Mucosa of stomach (tissue), 1 donor: ENCODE results near the gene MRPS23.

Source experiments
- H3K27me3 ChIP-seq: one replicate; pipeline ENCODE4 v1.7.0; 2013; ENCODE audit warnings: mild to moderate bottlenecking, low read length; ENCODE audit not compliant: control insufficient read depth, insufficient read depth
- H3K36me3 ChIP-seq: one replicate; pipeline ENCODE4 v1.7.0; 2013; ENCODE audit warnings: low read length; ENCODE audit not compliant: control insufficient read depth, insufficient read depth
- H3K4me1 ChIP-seq: one replicate; pipeline ENCODE4 v1.7.0; 2013; ENCODE audit warnings: mild to moderate bottlenecking, low read length; ENCODE audit not compliant: control insufficient read depth, insufficient read depth
- H3K4me3 ChIP-seq: one replicate; pipeline ENCODE4 v1.7.0; 2013; ENCODE audit warnings: low read length
- H3K9ac ChIP-seq: one replicate; pipeline ENCODE4 v1.7.0; 2013; ENCODE audit warnings: mild to moderate bottlenecking, low read length, moderate library complexity
- H3K9me3 ChIP-seq: one replicate; pipeline ENCODE4 v1.7.0; 2013; ENCODE audit warnings: mild to moderate bottlenecking, low read length, moderate library complexity; ENCODE audit not compliant: control insufficient read depth
- donor health status: Pancreatic carcinoma.

The MRPS23 gene

DNA sequence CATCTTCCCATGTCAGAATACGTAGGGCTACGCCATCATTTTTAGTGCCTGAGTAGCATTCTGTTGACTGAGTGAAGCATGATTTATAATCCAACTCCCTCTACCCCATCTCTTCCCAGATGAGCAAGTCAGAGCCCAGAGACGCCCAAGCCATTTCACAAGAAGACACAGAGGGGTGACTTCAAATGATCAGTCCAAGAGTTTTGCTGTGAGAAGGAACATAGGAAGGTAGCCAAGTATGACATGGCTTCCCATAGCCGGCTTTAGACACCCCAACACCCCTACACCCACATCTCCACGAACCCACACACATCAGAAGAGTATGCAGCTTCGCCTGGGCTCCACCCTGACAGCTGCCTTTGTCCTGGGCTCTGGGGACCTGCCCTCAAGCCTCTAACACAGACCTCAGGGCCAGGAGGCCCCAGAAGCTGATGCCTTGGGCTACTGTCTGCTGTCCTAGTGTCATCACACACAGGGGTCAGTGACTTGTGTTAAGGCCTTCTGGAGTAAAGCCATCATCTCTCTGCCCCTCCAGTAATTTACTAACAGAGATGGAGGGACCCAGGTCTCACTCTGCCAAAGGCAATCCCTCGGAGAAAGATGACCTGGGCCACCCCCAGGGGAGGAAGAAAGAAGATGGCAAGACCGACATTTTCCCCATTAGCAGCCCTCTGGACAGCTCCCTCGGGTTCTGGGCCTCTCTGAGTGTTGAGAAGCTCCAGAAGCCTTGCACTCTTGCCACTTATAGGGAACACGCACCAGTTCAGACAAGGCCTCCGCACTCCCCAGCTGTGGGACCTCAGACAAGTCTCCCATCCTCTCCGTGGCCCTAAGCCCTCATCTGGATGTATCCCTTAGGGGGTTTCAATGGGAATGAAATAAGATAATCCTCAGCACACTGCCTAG is 38.7 kb upstream of the MRPS23 start:
- H3K4me1 ChIP-seq, result peaks cover 28% of the 10 kb centered on the region
- no peaks in the 10 kb centered on the region for H3K27me3 ChIP-seq
- H3K36me3 ChIP-seq, result no peaks in the 10 kb centered on the region
- H3K9me3 ChIP-seq, result no peaks in the 10 kb centered on the region
- no peak overlapping the region for H3K4me3 ChIP-seq
- no peak overlapping the region for H3K9ac ChIP-seq

DNA sequence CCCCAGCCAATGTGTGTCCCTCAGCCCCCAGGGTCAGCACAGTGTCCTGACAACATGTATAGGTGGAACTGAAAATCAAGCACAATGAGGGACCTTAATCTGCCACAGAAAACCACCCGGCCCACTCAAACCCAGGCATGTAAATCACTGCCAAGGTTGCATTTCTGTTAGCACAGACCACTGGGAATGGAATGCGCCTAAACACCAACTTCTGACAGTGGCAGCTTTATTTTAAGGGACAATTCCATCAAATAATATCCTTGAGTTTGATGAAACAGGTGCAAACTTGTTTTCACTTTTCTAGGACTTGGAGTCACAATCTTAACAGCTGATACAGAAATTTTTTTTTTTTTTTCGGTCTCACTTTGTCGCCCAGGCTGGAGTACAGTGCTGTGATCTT is 37.3 kb upstream of the MRPS23 start:
- Histone ChIP-seq H3K36me3 (no peaks in the 10 kb centered on the region), H3K9ac (no peak overlapping the region), H3K4me3 (no peak overlapping the region), H3K27me3 (no peaks in the 10 kb centered on the region), H3K4me1 (peaks cover 13% of the 10 kb centered on the region), H3K9me3 (no peaks in the 10 kb centered on the region)

DNA sequence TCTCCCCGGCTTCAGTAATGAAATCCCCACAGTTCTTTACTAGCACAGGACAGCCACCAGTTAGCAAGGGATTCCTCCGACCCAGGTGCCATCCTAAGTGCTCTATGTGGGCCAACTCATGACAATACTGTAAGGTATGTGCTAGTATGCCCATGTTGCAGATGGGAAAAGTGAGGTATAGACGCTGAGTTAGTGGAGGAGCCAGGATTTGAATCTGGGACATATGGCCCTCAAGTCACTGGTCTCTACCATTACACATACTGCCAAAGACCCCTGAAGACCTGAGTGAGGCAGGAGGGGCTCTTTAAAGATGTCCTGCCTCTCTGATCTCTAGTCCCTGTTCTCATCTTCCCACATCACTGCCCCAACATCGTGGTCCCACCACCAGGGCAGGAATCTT is 36.2 kb upstream of the MRPS23 start:
- Histone ChIP-seq H3K36me3 (no peaks in the 10 kb centered on the region), H3K4me3 (no peak overlapping the region), H3K4me1 (peaks cover 22% of the 10 kb centered on the region), H3K27me3 (no peaks in the 10 kb centered on the region), H3K9ac (no peak overlapping the region), H3K9me3 (no peaks in the 10 kb centered on the region)

DNA sequence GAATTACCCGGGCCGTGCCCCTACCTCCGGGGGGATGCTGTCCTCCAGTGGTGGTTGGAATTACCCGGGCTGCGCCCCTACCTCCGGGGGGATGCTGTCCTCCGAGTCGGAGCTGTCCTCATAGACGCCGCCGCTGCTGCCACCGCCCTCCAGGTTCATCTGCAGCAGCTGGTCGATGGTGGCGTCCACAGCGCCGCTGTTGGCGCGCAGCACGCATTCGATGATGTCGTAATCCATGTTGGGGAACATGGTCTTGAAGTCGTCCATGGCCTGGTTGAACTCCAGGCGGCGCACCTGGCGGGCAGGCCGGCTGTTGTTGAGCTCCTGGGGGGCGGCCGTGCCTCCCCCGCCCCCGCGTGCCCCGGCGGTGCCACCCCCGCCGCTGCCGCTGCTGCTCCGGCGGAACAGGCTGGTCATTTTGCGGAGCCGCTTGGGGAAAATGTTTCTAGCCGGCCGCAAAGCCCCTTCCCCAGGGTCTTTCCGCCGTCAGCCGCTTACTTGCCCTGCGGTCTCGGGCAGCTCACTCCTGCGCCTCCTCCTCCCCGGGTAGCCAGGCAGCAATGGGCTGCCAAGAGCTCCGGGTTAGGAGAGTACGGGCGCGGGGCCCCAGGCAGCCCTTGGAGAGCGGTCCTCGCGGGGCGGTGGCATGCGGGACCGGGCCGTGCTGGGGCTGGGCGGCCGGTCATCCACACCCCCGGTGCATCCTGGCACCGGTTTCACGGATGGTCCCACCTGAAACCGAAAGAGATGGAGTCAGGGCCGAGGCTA is 35.5 kb upstream of the MRPS23 start:
- no peaks in the 10 kb centered on the region for H3K9me3 ChIP-seq
- H3K4me3 ChIP-seq, result no peak overlapping the region
- no peaks in the 10 kb centered on the region for H3K27me3 ChIP-seq
- no peaks in the 10 kb centered on the region for H3K36me3 ChIP-seq
- H3K4me1 ChIP-seq, result peaks cover 17% of the 10 kb centered on the region
- H3K9ac ChIP-seq, result no peak overlapping the region

DNA sequence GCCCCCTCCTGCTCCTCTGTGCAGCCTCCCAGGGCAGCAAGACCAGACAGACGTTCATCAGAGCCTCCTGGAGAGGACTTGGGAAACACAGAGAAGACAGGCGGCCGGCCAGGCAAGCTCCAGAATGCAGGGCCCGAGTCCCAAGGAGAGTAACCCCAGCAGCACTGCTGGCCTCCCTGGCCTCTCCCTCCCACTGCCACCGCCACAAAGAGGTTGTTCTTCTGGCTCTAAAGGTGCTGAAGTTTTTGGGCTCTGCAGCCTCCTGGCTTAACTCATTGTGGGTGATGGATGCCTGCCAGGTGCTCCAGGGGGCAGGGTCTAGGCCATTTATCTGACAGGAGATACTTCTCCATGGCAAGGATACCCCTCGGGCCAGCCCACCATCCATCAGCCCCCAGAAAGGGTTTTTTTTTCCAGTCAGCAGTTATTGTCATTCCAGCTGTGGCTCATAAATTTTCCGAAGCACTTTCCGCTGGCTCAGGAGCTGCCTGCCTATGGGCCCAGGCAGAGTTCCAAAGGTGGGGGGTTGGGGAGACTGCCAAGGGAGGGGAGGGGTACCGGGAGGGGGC is 32.0 kb upstream of the MRPS23 start:
- Histone ChIP-seq H3K36me3 (no peaks in the 10 kb centered on the region), H3K9ac (no peak overlapping the region), H3K4me3 (no peak overlapping the region), H3K4me1 (peaks cover 25% of the 10 kb centered on the region), H3K9me3 (no peaks in the 10 kb centered on the region), H3K27me3 (no peaks in the 10 kb centered on the region)

DNA sequence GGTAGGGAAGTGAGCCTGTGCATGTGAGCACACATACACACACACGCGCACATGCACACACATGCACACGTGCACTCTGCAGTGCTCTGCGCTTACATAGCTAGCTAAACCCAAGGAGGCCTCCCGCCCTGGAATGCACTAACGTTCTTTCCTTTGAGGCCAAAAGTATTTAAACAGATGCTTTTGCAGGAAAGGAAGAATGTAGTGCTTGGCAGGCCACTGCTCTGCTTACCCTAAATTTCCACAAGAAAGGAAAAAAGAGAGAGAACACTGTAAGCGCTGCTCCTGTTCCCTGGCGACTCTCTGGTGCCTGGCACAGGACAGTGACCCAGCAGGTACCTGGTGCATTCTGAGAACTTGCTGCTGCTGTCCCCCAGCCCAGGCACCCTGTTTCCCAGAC is 31.3 kb upstream of the MRPS23 start:
- Histone ChIP-seq H3K9me3 (no peaks in the 10 kb centered on the region), H3K4me1 (peaks cover 25% of the 10 kb centered on the region), H3K27me3 (no peaks in the 10 kb centered on the region), H3K4me3 (no peak overlapping the region), H3K36me3 (no peaks in the 10 kb centered on the region), H3K9ac (no peak overlapping the region)

DNA sequence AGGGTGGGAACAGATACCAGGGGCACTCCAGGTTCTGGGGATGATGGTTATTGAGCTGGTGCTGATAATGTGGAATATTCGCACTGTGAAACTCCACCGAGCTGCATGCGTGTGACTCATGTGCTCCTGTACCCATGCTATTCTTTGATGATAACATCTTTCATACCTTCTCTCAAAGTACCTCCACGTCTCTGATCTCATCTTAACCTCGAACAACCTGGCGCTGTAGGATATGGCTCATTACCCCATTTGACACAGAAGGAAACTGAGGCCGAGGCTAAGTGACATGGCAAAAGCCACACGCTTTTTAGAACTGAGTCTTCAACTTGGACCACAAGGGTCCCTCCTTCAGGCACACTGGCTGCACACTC is 30.2 kb upstream of the MRPS23 start:
- no peak overlapping the region for H3K9ac ChIP-seq
- H3K36me3 ChIP-seq, result no peaks in the 10 kb centered on the region
- H3K4me3 ChIP-seq, result no peak overlapping the region
- H3K4me1 ChIP-seq, result peaks cover 34% of the 10 kb centered on the region
- H3K27me3 ChIP-seq, result no peaks in the 10 kb centered on the region
- no peaks in the 10 kb centered on the region for H3K9me3 ChIP-seq

DNA sequence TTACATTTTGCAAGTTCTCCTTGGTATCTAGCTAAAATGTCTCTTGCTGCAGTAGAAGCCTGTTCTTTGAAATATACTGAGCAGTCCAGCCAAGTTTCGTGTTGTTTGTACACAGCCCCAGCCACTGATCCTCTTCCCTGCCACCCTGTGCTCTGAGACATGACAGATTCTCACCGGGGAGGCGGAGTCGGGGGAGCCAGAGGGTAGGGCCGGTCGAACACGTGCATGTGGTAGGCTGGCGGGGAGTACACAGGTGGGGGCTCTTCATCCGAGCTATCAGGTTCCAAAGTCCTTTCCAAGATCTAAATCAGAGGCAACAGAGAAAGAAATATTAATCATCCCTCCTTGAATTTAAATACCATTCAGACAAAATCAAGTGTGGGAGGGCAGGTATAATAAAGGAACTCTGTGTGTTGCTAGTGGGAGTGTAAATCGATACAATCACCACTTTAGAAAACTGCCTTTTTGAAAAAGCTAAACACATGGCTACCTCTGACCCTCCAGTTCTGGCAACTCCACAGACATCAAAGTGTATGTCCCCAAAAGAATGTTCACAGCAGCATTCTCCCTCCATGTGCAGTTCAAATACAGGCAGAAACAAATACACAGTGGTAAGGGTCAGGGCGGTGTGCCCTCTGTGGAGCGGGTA is 29.7 kb upstream of the MRPS23 start:
- Histone ChIP-seq H3K9me3 (no peaks in the 10 kb centered on the region), H3K4me1 (peaks cover 38% of the 10 kb centered on the region), H3K4me3 (no peak overlapping the region), H3K36me3 (no peaks in the 10 kb centered on the region), H3K9ac (no peak overlapping the region), H3K27me3 (no peaks in the 10 kb centered on the region)

DNA sequence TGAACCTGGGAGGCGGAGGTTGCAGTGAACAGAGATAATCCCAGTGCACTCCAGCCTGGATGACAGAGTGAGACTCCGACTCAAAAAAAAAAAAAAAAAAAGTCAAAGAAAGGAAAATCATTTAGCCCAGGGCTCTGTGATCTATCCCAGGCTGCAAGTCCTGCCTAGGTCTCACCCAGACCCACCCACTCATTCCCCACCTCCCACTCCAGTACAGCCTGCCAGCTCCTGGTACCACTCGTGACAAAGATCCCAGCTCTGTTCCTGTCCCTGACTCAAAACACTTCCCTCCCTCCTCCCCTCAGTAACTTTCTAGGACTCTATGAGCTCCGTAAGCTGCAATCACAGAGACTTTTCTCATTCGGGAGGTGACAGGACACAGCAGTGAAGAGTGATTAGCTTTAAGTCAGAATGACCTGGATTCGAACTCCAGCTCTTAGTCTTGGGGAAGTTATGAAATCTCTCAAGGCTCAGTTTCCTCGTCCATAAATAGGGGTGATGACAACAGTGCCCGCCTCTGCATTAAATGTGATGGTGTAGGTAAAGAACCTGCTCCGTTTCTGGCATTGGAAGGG is 28.0 kb upstream of the MRPS23 start:
- H3K27me3 ChIP-seq, result no peaks in the 10 kb centered on the region
- no peak overlapping the region for H3K9ac ChIP-seq
- H3K9me3 ChIP-seq, result no peaks in the 10 kb centered on the region
- H3K4me3 ChIP-seq, result no peak overlapping the region
- H3K36me3 ChIP-seq, result peaks cover 6% of the 10 kb centered on the region
- H3K4me1 ChIP-seq, result peaks cover 51% of the 10 kb centered on the region

DNA sequence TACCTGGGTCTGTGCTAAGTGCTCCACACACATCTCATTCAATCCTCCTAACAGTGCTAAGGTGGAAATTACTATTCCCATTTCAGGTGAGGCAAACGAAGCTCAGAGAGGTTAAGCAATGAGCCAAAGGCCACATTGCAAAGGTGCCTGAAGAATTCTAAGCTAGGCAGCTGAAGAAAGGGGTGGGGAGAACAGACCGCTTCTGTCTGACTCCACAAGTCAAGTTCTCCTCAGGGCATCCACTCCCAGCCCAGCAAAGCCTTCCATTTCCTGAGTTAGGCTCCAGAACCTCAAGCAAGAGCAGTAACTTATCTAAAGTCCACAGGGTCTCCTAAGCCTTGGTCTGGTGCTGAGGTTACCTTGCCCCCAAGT is 27.0 kb upstream of the MRPS23 start:
- Histone ChIP-seq H3K4me3 (no peak overlapping the region), H3K36me3 (peaks cover 15% of the 10 kb centered on the region), H3K9ac (no peak overlapping the region), H3K9me3 (no peaks in the 10 kb centered on the region), H3K4me1 (peaks cover 50% of the 10 kb centered on the region), H3K27me3 (no peaks in the 10 kb centered on the region)

DNA sequence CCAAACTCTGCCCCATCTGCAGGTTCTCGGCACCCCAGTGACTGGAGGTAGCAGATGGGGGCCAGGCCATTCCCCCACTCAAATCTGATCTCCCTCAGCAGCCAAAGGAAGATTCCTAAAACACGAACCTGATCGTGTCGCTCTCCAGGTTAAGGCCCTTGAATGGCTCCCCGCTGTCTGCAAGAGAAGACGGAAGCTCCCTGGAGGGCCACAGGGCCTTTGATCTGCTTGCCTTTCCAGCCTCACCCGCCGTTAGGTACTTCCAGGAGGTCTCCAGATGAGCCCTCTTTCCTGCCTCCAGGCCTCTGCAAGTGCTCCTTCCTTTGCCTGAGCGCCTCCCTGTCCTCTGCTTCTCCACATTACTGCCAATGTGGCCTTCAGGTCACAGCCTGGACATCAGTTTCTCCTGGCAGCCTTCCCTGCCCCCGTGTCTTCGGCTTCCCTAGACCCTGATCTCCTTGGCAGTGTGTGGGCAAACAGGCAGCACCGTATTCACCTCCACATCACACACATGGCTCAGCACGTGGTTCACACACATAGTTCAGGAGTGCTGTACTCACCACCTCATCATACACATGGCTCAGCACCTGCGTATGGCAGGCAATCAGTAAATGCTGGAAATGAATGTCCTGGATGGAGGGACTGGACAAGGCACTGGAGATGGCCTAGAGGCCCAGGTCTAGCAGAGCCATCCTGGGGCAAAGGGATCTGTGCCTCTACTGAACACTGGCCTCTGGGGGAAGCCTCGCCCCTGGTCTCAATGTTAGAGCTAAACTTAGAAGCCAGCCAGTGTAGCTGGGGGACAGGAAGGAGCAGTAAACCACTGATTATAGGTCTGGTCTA is 26.4 kb upstream of the MRPS23 start:
- no peak overlapping the region for H3K4me3 ChIP-seq
- no peaks in the 10 kb centered on the region for H3K9me3 ChIP-seq
- H3K27me3 ChIP-seq, result no peaks in the 10 kb centered on the region
- no peak overlapping the region for H3K9ac ChIP-seq
- peaks cover 44% of the 10 kb centered on the region for H3K4me1 ChIP-seq
- peaks cover 15% of the 10 kb centered on the region for H3K36me3 ChIP-seq
